Kidney tubule cell (primary cell): Measurements from ENCODE around the gene ART5.
"Not testable (repeated sequence)": the region's sequence is repeated elsewhere in the genome, so short reads cannot be mapped to it uniquely, and the experiment has no call there.

Experiments
- DNase-seq: peaks from one replicate; pipeline ENCODE4 v3.0.0-alpha.2; 2018; ENCODE audit warnings: low spot score

The ART5 gene

GRCh38 chr11:3657331-3657730 is 15.5 kb upstream of the ART5 start:
- not testable (repeated sequence) for DNase-seq

DNA sequence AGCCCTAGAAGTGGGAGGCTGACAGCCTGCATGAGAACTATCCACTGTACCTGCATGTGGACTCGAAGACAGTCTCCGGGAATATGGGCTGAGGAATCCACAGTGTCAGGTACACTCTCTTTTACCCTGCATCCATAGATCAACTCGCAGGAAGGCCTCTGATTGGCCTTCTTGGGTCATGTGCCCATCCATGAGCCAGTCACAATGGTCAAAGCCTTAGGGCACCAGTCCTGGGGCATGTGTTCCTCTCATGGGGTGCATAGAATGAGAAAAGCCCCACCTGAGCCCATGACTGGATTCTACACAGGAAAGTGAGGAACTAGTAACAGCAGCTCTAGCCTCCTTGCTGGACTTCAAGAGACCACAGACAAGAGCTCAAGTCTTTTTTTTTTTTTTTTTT is 13.8 kb upstream of the ART5 start:
- DNase-seq: no peak

GRCh38 chr11:3652514-3652913 is 10.7 kb upstream of the ART5 start:
- not testable (repeated sequence) for DNase-seq

- not testable (repeated sequence) for DNase-seq
Measured at GRCh38 chr11:3649374-3649773, 7.6 kb upstream of the ART5 start.

- DNase-seq: not testable (repeated sequence)
Measured at GRCh38 chr11:3648843-3649242, 7.1 kb upstream of the ART5 start.

- DNase-seq: no peak
Measured at GRCh38 chr11:3645552-3645951, 3.8 kb upstream of the ART5 start.

GRCh38 chr11:3644817-3645235 is 3.0 kb upstream of the ART5 start, which contains the start of gene ART1:
Gene ART1 (plus strand): TSS chr11:3645128. CDS start chr11:3659214, 14,086 bp downstream.
- no peak for DNase-seq

- DNase-seq: not testable (repeated sequence)
Measured at GRCh38 chr11:3643102-3643546, 1.3 kb upstream of the ART5 start.

GRCh38 chr11:3642071-3642951 is 519 bp upstream of the ART5 start:
- DNase-seq: peak; percentile 75

- no peak for DNase-seq
Measured at GRCh38 chr11:3641191-3641590, 601 bp downstream of the ART5 start.

- no peak for DNase-seq
Measured at GRCh38 chr11:3639841-3640240, 2.0 kb downstream of the ART5 start.

DNA sequence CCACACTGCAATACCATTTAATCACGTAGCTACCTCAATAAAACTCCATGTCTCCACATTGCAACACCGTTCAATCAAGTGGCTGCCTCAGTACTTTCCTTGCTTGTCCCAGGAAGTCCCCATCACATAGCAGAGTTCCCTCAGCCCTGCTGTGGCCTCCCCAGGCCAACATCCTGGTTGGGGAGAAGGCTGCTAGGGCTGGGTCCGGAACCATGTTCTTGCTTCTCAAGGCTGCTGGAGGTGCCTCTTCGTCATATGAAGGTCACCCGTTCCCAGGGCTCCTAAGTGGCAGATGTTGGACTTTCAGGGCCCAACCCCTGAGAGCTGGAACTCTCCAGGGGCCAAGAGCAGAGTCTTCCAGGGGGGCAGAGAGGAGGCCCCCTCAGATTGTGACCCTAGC is 3.3 kb downstream of the ART5 start:
- no peak for DNase-seq

GRCh38 chr11:3637201-3637600 is 4.6 kb downstream of the ART5 start:
- DNase-seq: no peak

GRCh38 chr11:3635641-3636375 is 6.0 kb downstream of the ART5 start:
- DNase-seq: no peak

DNA sequence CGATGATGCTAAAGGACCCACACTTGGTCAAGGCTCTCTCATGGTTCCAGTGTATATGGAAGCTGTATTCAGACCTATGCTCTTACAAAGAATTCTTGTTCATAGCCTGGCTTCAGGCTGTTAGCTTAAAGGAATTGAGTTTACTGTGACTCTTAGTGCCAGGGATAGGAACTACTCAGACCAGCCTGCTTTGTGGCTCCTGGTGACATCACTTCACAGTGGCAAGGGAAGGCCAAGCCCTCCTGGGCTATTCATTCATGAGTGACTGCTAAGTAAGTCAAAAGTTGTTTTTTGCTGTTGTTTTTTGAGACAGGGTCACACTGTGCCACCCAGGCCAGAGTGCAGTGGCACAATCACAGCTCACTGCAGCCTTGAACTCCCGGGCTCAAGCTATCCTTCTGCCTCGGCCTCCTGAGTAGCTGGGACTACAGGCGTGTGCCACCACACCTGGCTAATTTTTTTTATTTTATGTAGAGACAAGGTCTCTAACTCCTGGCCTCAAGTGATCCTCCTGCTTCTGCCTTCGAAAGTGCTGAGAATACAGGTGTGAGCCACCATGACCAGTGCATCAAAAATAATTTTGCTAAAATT is 9.6 kb downstream of the ART5 start:
- peak; percentile 57 for DNase-seq

- DNase-seq: peak; percentile 61
Measured at GRCh38 chr11:3631331-3631730, 10.5 kb downstream of the ART5 start.

- DNase-seq: peak; percentile 99
Measured at GRCh38 chr11:3627291-3627690, 14.5 kb downstream of the ART5 start.

GRCh38 chr11:3626250-3626960 is 15.4 kb downstream of the ART5 start:
- peak; percentile 41 for DNase-seq

GRCh38 chr11:3623767-3624458 is 17.9 kb downstream of the ART5 start:
- no peak for DNase-seq

DNA sequence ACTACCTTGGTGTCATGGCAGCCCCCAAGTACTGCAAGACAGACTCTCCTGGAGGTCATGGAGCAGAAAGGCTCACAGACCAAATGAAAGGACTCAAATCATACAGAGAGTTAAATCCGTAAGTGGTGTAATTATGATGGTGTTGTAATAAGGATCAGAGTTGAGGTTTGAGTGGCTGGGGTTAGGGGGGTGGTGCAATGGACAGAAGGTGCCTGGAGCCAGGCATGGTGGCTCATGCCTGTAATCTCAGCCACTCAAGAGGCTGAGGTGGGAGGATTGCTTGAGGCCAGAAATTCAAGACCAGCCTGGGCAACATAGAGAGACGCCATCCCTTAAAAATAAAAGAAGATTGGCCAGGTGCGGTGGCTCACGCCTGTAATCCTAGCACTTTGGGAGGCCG is 18.7 kb downstream of the ART5 start:
- no peak for DNase-seq

DNA sequence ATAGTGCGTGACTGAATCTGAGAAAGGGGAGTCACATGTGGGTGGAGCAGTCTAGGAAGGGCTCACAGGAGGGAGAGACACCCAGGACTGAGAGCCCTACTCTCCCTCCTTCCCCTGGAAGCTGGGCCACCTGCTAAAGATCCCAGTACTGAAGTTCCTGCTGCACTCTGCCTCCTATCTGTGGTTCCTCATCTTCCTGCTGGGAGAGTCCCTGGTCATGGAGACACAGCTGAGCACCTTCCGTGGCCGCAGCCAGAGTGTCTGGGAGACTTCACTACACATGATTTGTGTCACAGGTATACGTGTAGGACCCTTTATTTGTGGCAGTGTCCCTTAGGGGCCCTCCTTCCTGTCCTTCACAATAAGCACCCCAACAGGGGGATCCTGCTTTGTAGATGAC is 19.3 kb downstream of the ART5 start:
- DNase-seq: no peak
